Right lobe of liver (tissue), 6 donors: ENCODE measurements around the gene COA8. TPM values are rescaled to one million over a fixed set of nuclear protein-coding genes. Genes with fewer than 3 reads are reported as not detected.

Experiments
- ATAC-seq, 4 donors: fragments of 200-7000 bp; cut with Tn5 transposase; one replicate each; pipeline ENCODE4 v1.9.1; 2020; ENCODE audit warnings: mild to moderate bottlenecking in 4 of 4, moderate library complexity in 4 of 4
- DNase-seq, 3 donors: peaks; one replicate each; pipeline ENCODE4 v3.0.0-alpha.2; 2020
- H3K27ac ChIP-seq, 3 donors: fragments of 200-600 bp; one replicate each; pipeline ENCODE4 v1.8.0; 2022
- H3K27me3 ChIP-seq, 2 donors: fragments of 200-600 bp; one replicate each; pipeline ENCODE4 v1.8.0; 2022
- H3K36me3 ChIP-seq, 4 donors: fragments of 200-600 bp; sonication (generic) in 1 of 4; one replicate each; pipeline versions ENCODE4 v1.5.1 to v1.8.0; 2017 to 2022; ENCODE audit warnings: control low read depth in 1 of 4
- H3K4me1 ChIP-seq, 4 donors: fragments of 200-600 bp; sonication (generic) in 1 of 4; one replicate each; pipeline versions ENCODE4 v1.5.1 to v1.8.0; 2017 to 2022; ENCODE audit warnings: control low read depth in 1 of 4
- H3K4me3 ChIP-seq, 3 donors: fragments of 200-600 bp; one replicate each; pipeline ENCODE4 v1.8.0; 2022
- H3K9me3 ChIP-seq, 4 donors: fragments of 200-600 bp; sonication (generic) in 1 of 4; one replicate each; pipeline versions ENCODE4 v1.5.1 to v1.8.0; 2017 to 2022; ENCODE audit warnings: control low read depth in 1 of 4
- CTCF ChIP-seq, 4 donors: fragments of 200-600 bp in 3 of 4; fragments of 450-650 bp in 1 of 4; IDR thresholded peaks; one replicate each; pipeline versions ENCODE4 v1.5.1 to v1.8.0; 2016 to 2022; ENCODE audit warnings: antibody characterized with exemption in 4 of 4, mild to moderate bottlenecking in 2 of 4
- POLR2A ChIP-seq: fragments of 450-650 bp; IDR thresholded peaks from one replicate; pipeline ENCODE4 v1.6.1; 2017; ENCODE audit warnings: antibody characterized with exemption, mild to moderate bottlenecking
- WGBS: methylation state at CpG from one replicate; pipeline ENCODE4 v1.1.6; 2018; ENCODE audit warnings: low coverage, low lambda C conversion rate; ENCODE audit not compliant: insufficient coverage; ENCODE audit errors: missing lambda C conversion rate; 5-methylcytosine and 5-hydroxymethylcytosine counted together
- intact Hi-C, 2 donors: fragments of 100-400 bp; cut with DNase I; formaldehyde crosslinking; loops; one replicate each; pipeline versions ENCODE4 v1.11.2 to v1.14.1; 2022
- long read RNA-seq: library from polyadenylated mRNA; unstranded; transcript quantifications from one replicate; pipeline ENCODE4 v2.0.0, GENCODE V29; 2019
- total RNA-seq, 6 experiments: library from RNA; depleted of rRNA in 2 of 6; stranded (reverse); fragments of >200 nt in 2 of 6; fragmentation: NEBNext Ultra II Directional in 3 of 6; extraction: Animal tissue kit (Norgen Biotek cat#: 25700) in 3 of 6; gene quantifications; one replicate each; pipeline versions ENCODE4 v1.1.0 to v1.2.4, GENCODE V29; 2016 to 2023
- donor health status: DM: no; HTN: yes; CAD: no.
- donor health status: DM: no; HTN: no; CAD: no.
- donor health status: DM: no; HTN: no; CAD: no.
- donor health status: DM: no; HTN: yes; CAD: no.
- donor health status: DM: no; HTN: yes; CAD: no.

The COA8 gene, protein sequence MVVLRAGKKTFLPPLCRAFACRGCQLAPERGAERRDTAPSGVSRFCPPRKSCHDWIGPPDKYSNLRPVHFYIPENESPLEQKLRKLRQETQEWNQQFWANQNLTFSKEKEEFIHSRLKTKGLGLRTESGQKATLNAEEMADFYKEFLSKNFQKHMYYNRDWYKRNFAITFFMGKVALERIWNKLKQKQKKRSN
- total RNA-seq = 10 to 100 TPM in 5 of 6 experiments, 1 to 10 TPM in 1; 7.5 to 17.7 (median 14.9) TPM
- long read RNA-seq, partial matches to known transcripts = 0 of 3 reads
- long read RNA-seq, other reads (novel, unspliced or antisense) = 0 of 3 reads

DNA sequence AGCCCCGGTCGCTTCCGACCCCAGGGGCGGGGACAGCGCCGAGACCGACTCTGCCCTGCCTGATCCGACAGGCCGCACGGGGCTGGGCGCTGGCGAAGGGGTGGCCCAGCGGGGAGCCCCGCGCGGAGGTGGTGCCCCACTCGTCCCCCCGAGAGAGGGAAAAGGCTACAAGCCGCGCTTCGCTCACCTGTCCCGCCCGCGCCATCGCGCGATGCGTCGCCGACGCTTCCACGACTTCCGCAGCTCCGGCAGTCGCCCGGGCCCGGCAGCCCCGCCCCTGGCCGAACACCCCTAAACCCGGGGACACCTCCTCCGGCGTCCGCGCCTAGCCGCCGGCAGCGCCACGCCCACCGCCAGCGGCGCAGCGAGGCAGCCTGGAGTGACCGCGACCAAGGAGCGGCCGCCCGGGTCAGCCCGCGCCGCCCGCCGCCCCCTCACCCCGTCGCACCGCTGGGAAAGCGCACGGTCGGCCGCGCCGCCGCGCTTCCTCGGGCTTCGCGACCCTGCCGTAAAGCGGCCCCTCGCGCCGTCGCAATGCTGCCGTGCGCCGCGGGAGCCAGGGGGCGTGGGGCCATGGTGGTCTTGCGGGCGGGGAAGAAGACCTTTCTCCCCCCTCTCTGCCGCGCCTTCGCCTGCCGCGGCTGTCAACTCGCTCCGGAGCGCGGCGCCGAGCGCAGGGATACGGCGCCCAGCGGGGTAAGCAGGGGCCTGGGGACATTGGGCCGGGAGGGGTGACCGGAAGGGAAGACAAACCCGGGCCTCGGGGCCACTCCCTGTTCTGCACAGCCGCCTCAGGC, at the start of gene COA8, which contains the start of gene BAG5:
TSS of gene COA8 (plus strand) at position 532 of the 797 bp plus-strand sequence. CDS start at position 574, 42 bp downstream.
TSS of gene BAG5 (minus strand) at position 229 of the 797 bp plus-strand sequence. CDS start 1,493 bp downstream, outside the sequence.
- DNase-seq = peak; percentile 90 to 93 (median 90)
- WGBS = 0% methylated on average over 2 of the region's 109 CpGs
- ATAC-seq = peak; percentile 76 to 89 (median 82)
- Histone ChIP-seq H3K27me3 (no peaks in the 10 kb centered on the region), H3K4me3 (peak within 1 kb of the TSS; percentile 97 to 99 (median 99)), H3K9me3 (no peaks in the 10 kb centered on the region), H3K36me3 (peaks cover 0 to 15% (median 0%) of the 10 kb centered on the region in 4 donors), H3K4me1 (peaks cover 0 to 36% (median 11%) of the 10 kb centered on the region in 4 donors), H3K27ac (peak within 1 kb of the TSS; percentile 97 to 99 (median 98))
- intact Hi-C loops = no loop called here
- peak; percentile 77 for TF ChIP-seq POLR2A
- TF ChIP-seq CTCF (IDR thresholded peaks at IDR 0.05) = peak in 1 of 4 donors; percentile 17

DNA sequence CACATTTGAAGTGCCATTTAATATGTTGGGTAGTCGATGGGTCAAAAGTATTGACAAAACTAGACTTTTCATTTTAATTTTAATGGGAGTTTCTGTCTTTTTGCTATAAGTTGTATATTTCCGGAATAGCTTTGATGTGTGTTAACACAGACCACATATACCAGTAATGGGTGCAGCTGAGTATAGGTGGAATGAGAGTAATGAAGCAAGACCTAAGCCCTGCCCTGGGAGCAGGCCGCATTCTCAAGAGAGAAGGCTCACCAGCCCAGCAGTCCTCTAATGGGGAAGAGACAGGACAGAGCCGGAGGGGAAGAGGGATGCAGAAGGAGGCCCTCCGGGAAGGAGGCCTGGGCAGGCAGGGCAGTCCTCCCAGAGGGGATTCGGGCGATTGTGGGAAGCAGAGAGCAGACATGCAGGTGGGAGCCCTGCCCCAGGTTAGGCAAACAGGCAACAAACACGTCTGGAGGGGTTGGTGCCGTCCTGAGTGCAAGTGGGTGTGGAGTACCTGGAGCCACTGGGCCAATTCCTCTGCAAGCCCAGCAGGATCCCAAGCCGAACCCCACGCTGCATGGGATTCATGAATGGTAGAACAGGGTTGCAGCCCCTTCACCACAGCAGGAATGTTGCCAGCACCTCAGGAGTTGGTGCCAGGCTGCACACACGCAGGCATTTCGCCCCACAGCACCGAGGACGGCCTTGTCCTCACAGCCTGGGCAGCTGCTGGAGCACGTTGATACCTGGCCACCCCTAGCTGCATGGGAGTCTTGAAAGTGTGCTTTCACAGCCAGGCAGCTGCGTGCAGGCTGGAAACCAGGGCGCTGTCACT, 48.0 kb upstream of the COA8 start:
- no peak for ATAC-seq
- peaks cover 0 to 3% (median 0%) of the 10 kb centered on the region in 4 donors for H3K36me3 ChIP-seq
- no peak overlapping the region for H3K4me3 ChIP-seq
- peaks cover 0 to 5% (median 0%) of the 10 kb centered on the region in 4 donors for H3K4me1 ChIP-seq
- no peak overlapping the region for H3K27ac ChIP-seq
- H3K9me3 ChIP-seq = no peaks in the 10 kb centered on the region
- no peak for TF ChIP-seq POLR2A
- no peak for TF ChIP-seq CTCF (IDR thresholded peaks at IDR 0.05)
- WGBS = 78% methylated on average over 10 of the region's 18 CpGs
- intact Hi-C loops = loop anchor here in 1 of 2 donors (5.0 kb wide), 1 partner anchor 37 kb away; no protein-coding TSS in a partner anchor
- peak in 2 of 3 donors; percentile 39 to 42 for DNase-seq
- H3K27me3 ChIP-seq = no peaks in the 10 kb centered on the region

GRCh38 chr14:103516426-103517173, 46.2 kb upstream of the COA8 start:
- H3K36me3 ChIP-seq = no peaks in the 10 kb centered on the region
- peaks cover 0 to 13% (median 0%) of the 10 kb centered on the region in 4 donors for H3K4me1 ChIP-seq
- H3K27me3 ChIP-seq = peaks cover 0 to 5% of the 10 kb centered on the region in 2 donors
- DNase-seq (peak in 1 of 3 donors; percentile 9), ATAC-seq (no peak)
- 53% methylated on average over 7 of the region's 10 CpGs for WGBS
- TF ChIP-seq POLR2A (no peak), CTCF (IDR thresholded peaks at IDR 0.05) (no peak)
- no peak overlapping the region for H3K4me3 ChIP-seq
- no peaks in the 10 kb centered on the region for H3K9me3 ChIP-seq
- no peak overlapping the region for H3K27ac ChIP-seq
- intact Hi-C loops = loop anchor here in 1 of 2 donors (5.0 kb wide), 1 partner anchor 36 kb away; no protein-coding TSS in a partner anchor
